Uterine smooth muscle cell (primary cell): ENCODE measurements around the gene SH3BGR. TPM values are rescaled to one million over a fixed set of nuclear protein-coding genes. Genes with fewer than 3 reads are reported as not detected.

Source experiments
- total RNA-seq: library from RNA; depleted of rRNA; stranded (reverse); fragments of >200 nt; gene quantifications from 2 replicates; pipeline ENCODE4 v1.2.3, GENCODE V29; 2014

The SH3BGR gene
- 1.00 and 2.4 TPM in 2 replicates for total RNA-seq

DNA sequence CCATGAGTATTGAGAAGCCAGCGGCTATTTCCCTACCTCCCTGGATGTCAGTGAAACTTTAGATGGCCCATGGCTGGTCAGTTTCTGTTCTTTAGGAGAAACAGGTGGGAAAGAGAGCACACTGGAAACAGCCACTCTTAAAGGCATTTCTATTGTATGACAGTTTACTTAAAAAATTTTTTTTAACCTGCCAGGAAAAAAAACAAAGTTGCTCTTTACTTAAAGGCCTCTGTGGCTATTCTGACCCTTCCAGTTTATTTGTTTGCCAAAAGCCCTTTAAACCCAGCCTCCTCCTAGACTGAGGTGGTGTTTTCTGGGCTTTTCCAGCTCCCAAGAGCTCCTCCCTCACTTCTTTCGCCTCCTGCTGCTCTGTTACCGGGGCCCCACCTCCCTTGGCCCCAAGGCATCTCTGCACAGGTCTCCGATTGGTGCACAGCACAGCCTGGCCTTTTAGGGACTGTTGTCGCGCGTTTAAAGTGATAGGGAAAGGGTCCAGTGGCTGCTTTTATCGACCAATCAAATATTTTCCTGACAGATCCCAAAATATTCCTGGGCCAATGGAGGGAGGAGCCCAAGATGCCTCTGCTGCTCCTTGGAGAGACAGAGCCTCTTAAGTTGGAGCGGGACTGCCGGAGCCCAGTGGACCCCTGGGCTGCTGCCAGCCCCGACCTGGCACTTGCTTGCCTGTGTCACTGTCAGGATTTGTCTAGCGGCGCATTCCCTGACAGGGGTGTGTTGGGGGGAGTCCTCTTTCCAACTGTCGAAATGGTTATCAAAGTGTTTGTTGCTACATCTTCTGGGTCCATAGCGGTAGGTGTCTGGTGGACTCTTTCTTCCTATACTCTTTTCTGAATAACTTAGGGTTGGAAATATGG lies at the start of gene SH3BGR:
Gene SH3BGR, plus strand, starts transcription at position 639 of the 875 bp plus-strand sequence. Its CDS starts 127 bp downstream, at position 766.

DNA sequence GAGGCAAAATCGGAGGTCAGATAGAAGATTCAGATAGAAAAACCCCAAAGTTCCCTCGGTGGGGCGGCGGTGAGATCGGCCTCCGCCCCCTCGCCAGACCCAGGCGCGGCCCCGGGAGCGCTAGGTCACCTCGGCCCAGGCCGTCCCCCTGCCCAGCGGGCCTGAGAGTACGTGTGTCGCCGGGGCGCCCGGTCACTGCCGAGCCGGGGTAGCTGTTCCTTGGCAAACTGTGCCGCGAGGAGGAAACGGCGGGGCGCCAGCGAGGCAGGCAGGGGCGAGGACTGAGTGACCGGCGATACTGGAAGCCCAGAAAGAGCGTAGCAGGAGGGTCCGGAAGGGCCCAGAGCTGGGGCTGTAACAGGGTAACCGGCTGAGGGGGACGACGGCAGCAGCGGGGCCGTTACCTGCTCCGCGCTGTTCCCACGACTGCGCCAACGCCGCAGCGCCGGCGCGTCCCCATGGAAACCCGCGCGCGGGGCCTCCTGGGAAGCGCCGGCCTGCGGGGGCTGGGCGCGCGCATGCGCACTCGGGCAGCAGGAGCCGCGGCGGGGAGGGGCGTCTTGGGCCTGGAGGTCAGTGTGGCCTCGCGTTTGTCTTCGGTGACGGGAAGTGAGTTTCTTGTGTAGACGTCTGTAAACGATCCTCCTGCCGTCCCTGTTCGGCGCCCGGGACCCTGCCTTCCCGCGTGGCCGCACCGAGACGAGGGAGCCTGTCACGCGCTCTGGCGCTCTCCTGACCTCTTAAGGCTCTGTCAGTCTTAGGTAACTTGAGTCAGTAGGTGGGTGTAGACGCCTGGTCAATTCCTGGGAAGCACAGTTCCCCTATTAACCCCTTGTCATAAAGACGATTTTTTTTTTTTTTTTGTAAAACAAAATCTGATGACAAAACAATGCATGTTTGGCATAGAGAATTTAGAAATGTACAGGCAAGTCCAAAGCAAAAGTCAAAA lies 6.2 kb upstream of the SH3BGR start, which contains the start of gene LCA5L:
Gene LCA5L, minus strand, starts transcription at position 458 of the 949 bp plus-strand sequence. CDS start 17,285 bp downstream, outside the sequence.

Other genes with a start within 250 kb of the SH3BGR start
- 55.9 and 72.9 TPM in 2 replicates for gene BRWD1, start 138.3 kb upstream of the SH3BGR start, total RNA-seq
- gene HMGN1, start 102.9 kb upstream of the SH3BGR start, total RNA-seq, result 280 and 436 TPM in 2 replicates
- gene LCA5L, start 6.2 kb upstream of the SH3BGR start, total RNA-seq, result 1.5 and 2.0 TPM in 2 replicates
- 0.33 and 1.1 TPM in 2 replicates for gene B3GALT5, start 161.0 kb downstream of the SH3BGR start, total RNA-seq